ENCODE data around the gene MEN1.

DNA sequence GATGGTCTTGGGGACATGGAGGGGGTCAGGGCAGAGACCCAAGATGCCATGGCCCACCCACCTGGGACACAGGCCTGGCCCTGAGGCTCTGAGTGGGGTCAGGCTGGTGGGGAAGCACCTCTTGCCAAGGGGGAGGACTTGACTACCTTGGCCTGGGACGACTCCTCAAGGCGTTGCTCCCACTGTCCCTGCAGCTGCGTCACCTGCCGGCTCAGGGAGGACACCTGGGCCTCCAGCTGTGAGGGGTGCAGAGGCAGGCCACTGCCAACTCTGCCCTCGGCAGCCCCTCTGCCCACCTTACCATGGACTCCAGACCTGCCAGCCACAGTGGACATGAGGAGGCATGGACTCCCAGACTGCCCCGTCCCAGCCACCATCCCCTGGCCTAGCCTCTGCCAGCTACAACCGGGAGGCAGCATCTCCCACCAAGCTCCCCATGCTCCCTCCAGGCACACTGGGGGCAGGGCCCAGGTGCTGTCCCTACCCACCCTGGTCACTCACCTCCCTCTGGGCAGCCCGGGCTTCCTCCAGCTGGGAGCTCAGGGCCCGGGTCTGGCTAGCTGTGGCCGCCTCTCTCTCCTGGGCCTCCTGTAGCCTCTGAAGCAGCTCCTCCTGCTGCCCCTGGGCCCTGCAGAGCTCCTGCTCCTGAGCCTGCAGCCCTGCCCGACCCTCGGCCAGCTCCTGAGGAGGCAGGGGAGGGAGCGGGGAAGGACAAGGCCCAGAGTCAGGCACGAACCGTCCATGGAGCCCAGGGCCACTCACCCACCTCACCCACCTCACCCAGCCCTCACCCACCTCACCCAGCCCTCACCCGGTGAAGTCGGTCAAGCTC, 25.5 kb upstream of the MEN1 start:
- no peak for TF ChIP-seq HMG20B (CRISPR knock-in tag; IDR thresholded peaks at IDR 0.05)
- TF ChIP-seq LARP7 (IDR thresholded peaks at IDR 0.05) = no peak
- TF ChIP-seq, protein P1, sequence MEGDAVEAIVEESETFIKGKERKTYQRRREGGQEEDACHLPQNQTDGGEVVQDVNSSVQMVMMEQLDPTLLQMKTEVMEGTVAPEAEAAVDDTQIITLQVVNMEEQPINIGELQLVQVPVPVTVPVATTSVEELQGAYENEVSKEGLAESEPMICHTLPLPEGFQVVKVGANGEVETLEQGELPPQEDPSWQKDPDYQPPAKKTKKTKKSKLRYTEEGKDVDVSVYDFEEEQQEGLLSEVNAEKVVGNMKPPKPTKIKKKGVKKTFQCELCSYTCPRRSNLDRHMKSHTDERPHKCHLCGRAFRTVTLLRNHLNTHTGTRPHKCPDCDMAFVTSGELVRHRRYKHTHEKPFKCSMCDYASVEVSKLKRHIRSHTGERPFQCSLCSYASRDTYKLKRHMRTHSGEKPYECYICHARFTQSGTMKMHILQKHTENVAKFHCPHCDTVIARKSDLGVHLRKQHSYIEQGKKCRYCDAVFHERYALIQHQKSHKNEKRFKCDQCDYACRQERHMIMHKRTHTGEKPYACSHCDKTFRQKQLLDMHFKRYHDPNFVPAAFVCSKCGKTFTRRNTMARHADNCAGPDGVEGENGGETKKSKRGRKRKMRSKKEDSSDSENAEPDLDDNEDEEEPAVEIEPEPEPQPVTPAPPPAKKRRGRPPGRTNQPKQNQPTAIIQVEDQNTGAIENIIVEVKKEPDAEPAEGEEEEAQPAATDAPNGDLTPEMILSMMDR (IDR thresholded peaks at IDR 0.05 in 2 of 3, conservative IDR thresholded peaks at IDR 0.05 in 1 of 3; ENCODE audit: insufficient read depth in 2 of 3, low read depth in 1 of 3, low read length in 3 of 3) = no peak
- TF ChIP-seq, protein P2, sequence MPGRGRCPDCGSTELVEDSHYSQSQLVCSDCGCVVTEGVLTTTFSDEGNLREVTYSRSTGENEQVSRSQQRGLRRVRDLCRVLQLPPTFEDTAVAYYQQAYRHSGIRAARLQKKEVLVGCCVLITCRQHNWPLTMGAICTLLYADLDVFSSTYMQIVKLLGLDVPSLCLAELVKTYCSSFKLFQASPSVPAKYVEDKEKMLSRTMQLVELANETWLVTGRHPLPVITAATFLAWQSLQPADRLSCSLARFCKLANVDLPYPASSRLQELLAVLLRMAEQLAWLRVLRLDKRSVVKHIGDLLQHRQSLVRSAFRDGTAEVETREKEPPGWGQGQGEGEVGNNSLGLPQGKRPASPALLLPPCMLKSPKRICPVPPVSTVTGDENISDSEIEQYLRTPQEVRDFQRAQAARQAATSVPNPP (IDR thresholded peaks at IDR 0.05; ENCODE audit: borderline replicate concordance, insufficient read depth, insufficient read length) = no peak
